HG03575 (cell line): ENCODE data around the gene PRIM2.
"Not testable (repeated sequence)": the region's sequence is repeated elsewhere in the genome, so short reads cannot be mapped to it uniquely, and the experiment has no call there.

Source experiments
- ATAC-seq: cut with Tn5 transposase; IDR thresholded peaks from one replicate; pipeline ENCODE4 v1.9.1; 2021; ENCODE audit not compliant: unreplicated experiment, insufficient number of reproducible peaks, low FRiP score; ENCODE audit errors: extremely low read depth

PRIM2 gene

GRCh38 chr6:57305761-57306160 is 11.7 kb upstream of the PRIM2 start:
- ATAC-seq: no peak

- no peak for ATAC-seq
Observed at GRCh38 chr6:57306273-57306672, 11.2 kb upstream of the PRIM2 start.

GRCh38 chr6:57307850-57308249 is 9.6 kb upstream of the PRIM2 start:
- no peak for ATAC-seq

- not testable (repeated sequence) for ATAC-seq
Observed at GRCh38 chr6:57308755-57309154, 8.7 kb upstream of the PRIM2 start.

- ATAC-seq: not testable (repeated sequence)
Observed at GRCh38 chr6:57310095-57310816, 7.2 kb upstream of the PRIM2 start.

- ATAC-seq: no peak
Observed at GRCh38 chr6:57310817-57311157, 6.6 kb upstream of the PRIM2 start.

GRCh38 chr6:57311300-57312003 is 6.0 kb upstream of the PRIM2 start:
- not testable (repeated sequence) for ATAC-seq

- no peak for ATAC-seq
Observed at GRCh38 chr6:57312004-57312345, 5.5 kb upstream of the PRIM2 start.

- no peak for ATAC-seq
Observed at GRCh38 chr6:57313009-57313408, 4.4 kb upstream of the PRIM2 start.

- no peak for ATAC-seq
Observed at GRCh38 chr6:57313711-57314471, 3.5 kb upstream of the PRIM2 start.

GRCh38 chr6:57315111-57315510 is 2.3 kb upstream of the PRIM2 start:
- ATAC-seq: no peak

- no peak for ATAC-seq
Observed at GRCh38 chr6:57315851-57316250, 1.6 kb upstream of the PRIM2 start.

- peak; percentile 94 for ATAC-seq
Observed at GRCh38 chr6:57316581-57317059, 810 bp upstream of the PRIM2 start.

GRCh38 chr6:57324538-57324937 is 7.1 kb downstream of the PRIM2 start:
- ATAC-seq: no peak

- ATAC-seq: no peak
Observed at GRCh38 chr6:57327311-57327710, 9.9 kb downstream of the PRIM2 start.

GRCh38 chr6:57328074-57328473 is 10.6 kb downstream of the PRIM2 start:
- ATAC-seq: no peak

- no peak for ATAC-seq
Observed at GRCh38 chr6:57329933-57330332, 12.5 kb downstream of the PRIM2 start.

- no peak for ATAC-seq
Observed at GRCh38 chr6:57342148-57342669, 24.8 kb downstream of the PRIM2 start.

GRCh38 chr6:57343342-57343741 is 25.9 kb downstream of the PRIM2 start:
- ATAC-seq: not testable (repeated sequence)

- not testable (repeated sequence) for ATAC-seq
Observed at GRCh38 chr6:57346715-57347114, 29.3 kb downstream of the PRIM2 start.
